Measurements from ENCODE around the gene NPAS3. TPM values are rescaled to one million over a fixed set of nuclear protein-coding genes. Genes with fewer than 3 reads are reported as not detected.

Gene NPAS3
- total RNA-seq, 2 donors from 2014 or later = 1.1 to 1.8 TPM

GRCh38 chr14:33414041-33414440 lies 475.4 kb downstream of the NPAS3 start:
- H3K36me3 ChIP-seq = no peaks in the 10 kb centered on the region
- no peak for DNase-seq (ENCODE audit: low spot score)
- intact Hi-C loops (cut with DNase I) = no loop called here
- H3K27ac ChIP-seq = no peak overlapping the region
- no peaks in the 10 kb centered on the region for H3K4me1 ChIP-seq (replicated peaks)
- H3K27me3 ChIP-seq (replicated peaks; ENCODE audit: insufficient read depth) = no peaks in the 10 kb centered on the region
- 83% methylated on average over 3 of the region's 3 CpGs for WGBS
- no peaks in the 10 kb centered on the region for H3K9me3 ChIP-seq
- H3K4me3 ChIP-seq = no peak overlapping the region
- no peak for TF ChIP-seq POLR2A (IDR thresholded peaks at IDR 0.05)

- H3K4me1 ChIP-seq (replicated peaks) = no peaks in the 10 kb centered on the region
- DNase-seq (ENCODE audit: low spot score) = no peak
- WGBS = 93% methylated on average over 1 of the region's 1 CpG
- no peak for TF ChIP-seq POLR2AphosphoS5 (IDR thresholded peaks at IDR 0.05)
- TF ChIP-seq CTCF (IDR thresholded peaks at IDR 0.05) = no peak
- no peak for TF ChIP-seq POLR2A (IDR thresholded peaks at IDR 0.05)
- H3K27ac ChIP-seq = no peak overlapping the region
- intact Hi-C loops (cut with DNase I) = no loop called here
- no peak overlapping the region for H3K4me3 ChIP-seq
- no peaks in the 10 kb centered on the region for H3K9me3 ChIP-seq
- no peaks in the 10 kb centered on the region for H3K36me3 ChIP-seq
- no peaks in the 10 kb centered on the region for H3K27me3 ChIP-seq (replicated peaks; ENCODE audit: insufficient read depth)
These were observed 481.5 kb downstream of the NPAS3 start for GRCh38 chr14:33420051-33420627.

- intact Hi-C loops (cut with DNase I) = no loop called here
- WGBS = 55% methylated on average over 7 of the region's 7 CpGs
These were observed 491.8 kb downstream of the NPAS3 start for GRCh38 chr14:33430414-33431035.

GRCh38 chr14:33432407-33433023 lies 493.8 kb downstream of the NPAS3 start:
- Histone ChIP-seq H3K9me3 (no peaks in the 10 kb centered on the region), H3K4me1 (replicated peaks) (no peaks in the 10 kb centered on the region), H3K4me3 (no peak overlapping the region), H3K27me3 (replicated peaks; ENCODE audit: insufficient read depth) (no peaks in the 10 kb centered on the region), H3K36me3 (no peaks in the 10 kb centered on the region), H3K27ac (no peak overlapping the region)
- intact Hi-C loops (cut with DNase I) = no loop called here
- 49% methylated on average over 3 of the region's 3 CpGs for WGBS
- no peak for TF ChIP-seq POLR2AphosphoS5 (IDR thresholded peaks at IDR 0.05)
- no peak for TF ChIP-seq POLR2A (IDR thresholded peaks at IDR 0.05)
- TF ChIP-seq CTCF (IDR thresholded peaks at IDR 0.05) = peak in 3 of 4 experiments; percentile 25 to 54 (median 36)
- DNase-seq (ENCODE audit: low spot score) = no peak

More at GRCh38 chr14:33430414-33431035, 491.8 kb downstream of the NPAS3 start:
- H3K9me3 ChIP-seq = no peaks in the 10 kb centered on the region
- no peak overlapping the region for H3K27ac ChIP-seq
- H3K27me3 ChIP-seq (replicated peaks; ENCODE audit: insufficient read depth) = no peaks in the 10 kb centered on the region
- H3K36me3 ChIP-seq = no peaks in the 10 kb centered on the region
- no peak overlapping the region for H3K4me3 ChIP-seq
- no peak for DNase-seq (ENCODE audit: low spot score)
- TF ChIP-seq POLR2AphosphoS5 (IDR thresholded peaks at IDR 0.05) = no peak
- no peak for TF ChIP-seq POLR2A (IDR thresholded peaks at IDR 0.05)
- H3K4me1 ChIP-seq (replicated peaks) = no peaks in the 10 kb centered on the region

- WGBS = 100% methylated on average over 1 of the region's 1 CpG
These were observed 494.7 kb downstream of the NPAS3 start for GRCh38 chr14:33433396-33433795.

More at GRCh38 chr14:33433396-33433795, 494.7 kb downstream of the NPAS3 start:
- DNase-seq (ENCODE audit: low spot score) = no peak
- H3K27ac ChIP-seq = no peak overlapping the region
- no peaks in the 10 kb centered on the region for H3K4me1 ChIP-seq (replicated peaks)
- intact Hi-C loops (cut with DNase I) = no loop called here
- TF ChIP-seq CTCF (IDR thresholded peaks at IDR 0.05) (no peak), POLR2A (IDR thresholded peaks at IDR 0.05) (no peak), POLR2AphosphoS5 (IDR thresholded peaks at IDR 0.05) (no peak)
- H3K4me3 ChIP-seq = no peak overlapping the region
- H3K36me3 ChIP-seq = no peaks in the 10 kb centered on the region
- no peaks in the 10 kb centered on the region for H3K9me3 ChIP-seq
- H3K27me3 ChIP-seq (replicated peaks; ENCODE audit: insufficient read depth) = no peaks in the 10 kb centered on the region
